Lung (tissue), 12 donors: ENCODE results near the gene SOBP. TPM values are rescaled to one million over a fixed set of nuclear protein-coding genes. Genes with fewer than 3 reads are reported as not detected.

Source experiments
- ATAC-seq: fragments of 200-7000 bp; cut with Tn5 transposase; one replicate; pipeline ENCODE4 v1.9.1; 2020; ENCODE audit warnings: moderate number of reproducible peaks; ENCODE audit not compliant: insufficient read depth, low FRiP score
- DNase-seq, 3 donors: peaks; one replicate each; pipeline ENCODE4 v3.0.0-alpha.2; 2013 to 2017
- H3K27ac ChIP-seq, 2 donors: one replicate each; pipeline ENCODE4 v1.5.1; 2013; ENCODE audit warnings: mild to moderate bottlenecking in 2 of 2, moderate library complexity in 2 of 2, control low read depth in 1 of 2, inconsistent platforms in 1 of 2, low read depth in 1 of 2, low read length in 1 of 2
- H3K27me3 ChIP-seq, 3 donors: one replicate each; pipeline ENCODE4 v1.5.1; 2013; ENCODE audit warnings: low read length in 2 of 3; ENCODE audit not compliant: control insufficient read depth in 3 of 3, insufficient read depth in 3 of 3
- H3K36me3 ChIP-seq, 4 donors: one replicate each; pipeline ENCODE4 v1.5.1; 2013; ENCODE audit warnings: low read length in 4 of 4, mild to moderate bottlenecking in 1 of 4, moderate library complexity in 1 of 4; ENCODE audit not compliant: control insufficient read depth in 4 of 4, insufficient read depth in 4 of 4
- H3K4me1 ChIP-seq, 5 donors: one replicate each; pipeline ENCODE4 v1.5.1; 2013; ENCODE audit warnings: low read length in 5 of 5, mild to moderate bottlenecking in 2 of 5, moderate library complexity in 1 of 5; ENCODE audit not compliant: control insufficient read depth in 5 of 5, insufficient read depth in 5 of 5
- H3K4me3 ChIP-seq: one replicate; pipeline ENCODE4 v1.5.1; 2013; ENCODE audit warnings: mild to moderate bottlenecking, control low read depth, moderate library complexity
- H3K9ac ChIP-seq, 2 donors: one replicate each; pipeline ENCODE4 v1.5.1; 2013; ENCODE audit warnings: low read length in 2 of 2, control low read depth in 1 of 2; ENCODE audit not compliant: insufficient read depth in 1 of 2
- H3K9me3 ChIP-seq, 4 donors: one replicate each; pipeline ENCODE4 v1.5.1; 2013; ENCODE audit warnings: low read length in 3 of 4, mild to moderate bottlenecking in 1 of 4, moderate library complexity in 1 of 4; ENCODE audit not compliant: control insufficient read depth in 4 of 4, insufficient read depth in 3 of 4
- CTCF ChIP-seq: IDR thresholded peaks from 2 replicates; pipeline ENCODE4 v1.5.1; 2012; ENCODE audit warnings: mild to moderate bottlenecking; ENCODE audit errors: control extremely low read depth, extremely low read depth
- WGBS, 2 donors: extraction: QIAGEN DNeasy Blood & Tissue Kit; methylation state at CpG; one replicate each; pipeline ENCODE4 v1.1.7; 2013; 5-methylcytosine and 5-hydroxymethylcytosine counted together
- polyA plus RNA-seq, 2 donors: library from polyadenylated mRNA; stranded (reverse); fragments of 200-250 nt; gene quantifications; one replicate each; pipeline ENCODE4 v1.2.1, GENCODE V29; 2013
- total RNA-seq, 2 donors: library from RNA; depleted of rRNA in 1 of 2; stranded (reverse); fragments of >200 nt in 1 of 2; gene quantifications; one replicate each; pipeline ENCODE4 v1.2.1, GENCODE V29; 2014 to 2021
- donor health status: control.
- donor health status: control.
- donor health status: Bipolar disorder and iron deficiency.
- donor health status: healthy.
- donor health status: DM: yes; HTN: yes; CAD: no.

The SOBP gene
- total and polyA plus RNA-seq, 4 donors, result 1.6 to 14.5 (median 5.8) TPM

- TF ChIP-seq CTCF, result no peak
- H3K4me1 ChIP-seq, result peaks cover 0 to 23% (median 0%) of the 10 kb centered on the region in 5 donors
- peaks cover 0 to 3% (median under 1%) of the 10 kb centered on the region in 4 donors for H3K36me3 ChIP-seq
- DNase-seq (no peak), ATAC-seq (no peak)
- H3K9ac ChIP-seq, result no peak overlapping the region
- H3K4me3 ChIP-seq, result no peak overlapping the region
- no peaks in the 10 kb centered on the region for H3K9me3 ChIP-seq
- 83% methylated on average over 6 of the region's 6 CpGs for WGBS, 2 donors
- H3K27ac ChIP-seq, result no peak overlapping the region
- no peaks in the 10 kb centered on the region for H3K27me3 ChIP-seq
Observed at GRCh38 chr6:107546691-107547450, 57.0 kb downstream of the SOBP start.

GRCh38 chr6:107547451-107547840 lies 57.5 kb downstream of the SOBP start:
- peaks cover 0 to 23% (median 0%) of the 10 kb centered on the region in 5 donors for H3K4me1 ChIP-seq
- DNase-seq (no peak), ATAC-seq (no peak)
- TF ChIP-seq CTCF, result no peak
- no peaks in the 10 kb centered on the region for H3K27me3 ChIP-seq
- no peak overlapping the region for H3K9ac ChIP-seq
- H3K36me3 ChIP-seq, result peaks cover 0 to 3% (median under 1%) of the 10 kb centered on the region in 4 donors
- H3K4me3 ChIP-seq, result no peak overlapping the region
- no peaks in the 10 kb centered on the region for H3K9me3 ChIP-seq
- 73 to 96% methylated on average over 2 of the region's 2 CpGs for WGBS, 2 donors
- no peak overlapping the region for H3K27ac ChIP-seq

GRCh38 chr6:107550241-107550840 lies 60.4 kb downstream of the SOBP start:
- no peaks in the 10 kb centered on the region for H3K9me3 ChIP-seq
- peaks cover 0 to 3% (median 1%) of the 10 kb centered on the region in 4 donors for H3K36me3 ChIP-seq
- no peak overlapping the region for H3K9ac ChIP-seq
- no peak overlapping the region for H3K27ac ChIP-seq
- no peaks in the 10 kb centered on the region for H3K27me3 ChIP-seq
- no peaks in the 10 kb centered on the region for H3K4me1 ChIP-seq
- 94 to 96% methylated on average over 10 of the region's 10 CpGs for WGBS, 2 donors
- no peak for TF ChIP-seq CTCF
- no peak overlapping the region for H3K4me3 ChIP-seq
- no peak for DNase-seq
- ATAC-seq, result no peak
